ENCODE data around the gene PPP1R14D.

PPP1R14D gene

DNA sequence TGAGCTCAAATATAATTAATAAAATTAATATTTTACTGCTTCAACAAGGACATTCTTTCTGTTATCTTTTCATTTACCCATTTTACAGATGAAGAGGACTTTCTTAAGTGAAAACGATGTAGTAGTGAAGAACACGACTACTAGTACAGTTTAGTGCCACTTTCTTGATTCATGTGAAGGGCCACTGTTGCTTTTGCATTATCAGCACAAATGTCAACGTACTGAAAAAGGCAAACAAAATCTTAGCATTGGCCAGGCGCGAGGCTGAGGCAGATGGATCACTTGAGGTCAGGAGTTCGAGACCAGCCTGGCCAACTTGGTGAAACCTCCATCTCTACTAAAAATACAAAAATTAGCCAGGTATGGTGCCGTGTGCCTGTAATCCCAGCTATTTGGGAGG, 9.5 kb downstream of the PPP1R14D start:
- DNase-seq (ENCODE audit: low spot score), result no peak

DNA sequence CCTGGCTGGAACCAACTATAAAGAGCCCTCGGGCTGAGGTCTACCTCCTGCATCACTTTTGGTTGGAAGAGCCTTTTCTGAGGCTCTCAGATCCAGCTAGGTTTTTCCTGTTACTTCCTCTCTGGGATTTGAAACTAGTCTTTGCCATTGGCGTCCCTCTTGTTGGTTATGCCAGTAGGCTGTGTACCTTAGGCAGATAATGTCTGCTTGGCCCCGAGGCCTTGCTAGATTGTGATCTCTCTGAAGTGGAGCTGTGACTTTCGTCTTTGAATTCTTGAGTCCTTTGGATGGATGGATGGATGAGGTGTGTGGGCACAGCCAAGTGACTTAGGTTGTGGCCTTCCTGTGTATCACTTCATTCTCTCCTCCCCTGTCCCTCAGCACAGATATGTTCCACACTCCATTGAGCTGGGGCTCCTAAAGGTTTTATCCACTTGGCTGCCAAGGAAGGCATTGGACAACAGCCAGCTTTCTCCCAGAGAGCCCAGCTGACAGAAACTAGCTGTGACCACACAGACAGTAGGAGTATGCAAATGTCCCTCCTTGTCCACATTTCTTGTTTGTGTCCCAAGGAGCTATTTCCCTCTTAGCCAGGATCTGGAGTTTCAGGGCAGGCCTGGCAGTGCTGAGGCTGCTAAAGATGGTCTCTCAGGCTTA, 13.3 kb downstream of the PPP1R14D start:
- no peak for DNase-seq (ENCODE audit: low spot score)

- no peak for DNase-seq (ENCODE audit: low spot score)
Measured at GRCh38 chr15:40812721-40813425, 15.6 kb downstream of the PPP1R14D start.

DNA sequence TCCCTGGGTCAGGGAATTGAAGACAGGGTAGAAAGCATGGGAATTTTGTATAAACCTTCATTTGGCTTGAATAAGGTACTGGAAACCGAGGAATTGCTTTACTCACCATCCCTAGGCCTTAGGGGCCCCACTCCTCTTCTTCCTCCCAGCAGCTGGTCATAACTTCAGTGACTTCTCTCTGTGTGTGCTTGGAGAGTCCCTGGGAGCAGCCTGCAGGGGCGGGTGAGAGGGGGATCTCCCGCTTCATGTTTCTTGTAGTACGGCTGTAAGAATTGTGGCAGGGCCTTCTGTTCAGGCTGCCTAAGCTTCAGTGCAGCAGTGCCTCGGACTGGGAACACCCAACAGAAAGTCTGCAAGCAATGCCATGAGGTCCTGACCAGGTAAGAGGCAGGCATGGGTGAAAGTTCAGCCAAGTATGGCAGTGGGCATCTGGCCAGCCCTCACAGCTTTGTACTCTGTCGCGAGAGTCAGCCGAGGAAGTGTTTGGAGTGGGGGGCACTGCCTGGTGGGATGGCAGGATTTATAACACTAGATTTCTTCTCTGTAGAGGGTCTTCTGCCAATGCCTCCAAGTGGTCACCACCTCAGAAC, 19.6 kb downstream of the PPP1R14D start:
- no peak for DNase-seq (ENCODE audit: low spot score)

DNA sequence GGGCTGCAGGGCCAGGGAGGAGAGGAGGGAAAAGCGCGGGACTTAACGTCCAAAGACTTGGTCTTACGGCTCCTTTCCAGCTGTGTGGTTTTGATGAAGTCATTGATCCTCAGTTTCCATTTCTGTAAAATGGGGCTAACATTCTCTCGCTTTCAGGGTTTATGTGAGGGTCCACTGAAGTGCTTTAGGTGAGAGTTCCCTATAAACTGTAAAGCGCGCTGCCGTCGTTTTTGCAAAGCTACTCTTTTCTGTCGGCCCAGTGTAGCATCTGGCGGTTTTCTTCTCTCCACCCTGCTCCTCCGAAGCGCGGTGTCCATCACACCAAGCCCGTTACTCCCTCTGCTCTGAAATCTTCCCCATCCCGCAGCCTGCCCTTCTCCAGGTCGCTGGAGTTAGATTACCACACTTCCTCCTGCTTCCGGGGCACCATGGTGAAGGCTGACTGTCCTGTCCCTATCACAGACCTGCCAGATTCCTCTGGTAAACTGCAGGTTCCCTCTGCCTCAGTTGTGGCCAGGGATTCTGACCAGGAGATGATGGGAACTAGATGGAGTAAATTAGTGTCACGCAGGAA, 20.5 kb downstream of the PPP1R14D start:
- no peak for DNase-seq (ENCODE audit: low spot score)

DNA sequence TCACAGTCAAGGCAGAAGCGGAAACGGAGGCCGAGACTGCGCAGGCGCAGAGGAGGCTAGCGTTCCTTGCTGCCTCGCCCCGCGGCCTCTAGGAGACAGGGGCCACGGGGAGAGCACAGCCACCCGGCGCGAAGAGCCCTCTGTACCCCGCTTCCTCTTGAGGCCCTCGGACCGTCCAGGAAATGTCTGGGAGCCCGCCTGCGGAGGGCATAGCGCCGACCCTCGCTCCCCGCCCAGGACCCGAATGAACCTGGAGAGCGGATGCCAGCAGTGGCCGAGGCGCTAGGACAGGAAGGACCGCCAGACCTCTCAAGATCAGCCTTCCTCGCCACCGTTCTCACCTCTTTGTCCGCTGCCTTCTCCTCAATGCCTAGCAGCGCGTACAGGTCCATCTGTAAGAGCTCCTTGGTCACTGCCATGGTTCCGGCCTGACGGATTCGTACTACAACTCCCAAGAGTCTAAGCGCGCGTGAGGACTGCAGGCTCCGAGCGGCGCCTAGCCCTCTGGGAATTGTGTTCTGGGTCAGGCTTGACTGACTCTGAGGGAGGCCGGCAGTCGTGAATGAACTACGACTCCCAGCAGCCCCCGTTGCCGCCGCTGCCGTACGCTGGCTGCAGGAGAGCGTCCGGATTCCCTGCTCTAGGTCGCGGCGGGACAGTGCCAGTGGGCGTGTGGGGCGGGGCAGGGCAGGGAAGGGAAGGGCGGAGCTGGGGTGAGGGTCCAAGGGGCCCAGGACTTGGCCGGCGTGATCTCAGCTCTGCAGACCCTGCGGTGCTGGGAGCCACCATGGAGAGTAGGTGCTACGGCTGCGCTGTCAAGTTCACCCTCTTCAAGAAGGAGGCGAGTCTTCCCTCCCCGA, 21.2 kb downstream of the PPP1R14D start, which contains the start of the genes DNAJC17 and ZFYVE19:
Gene DNAJC17 (minus strand): TSS at position 446 of the 860 bp plus-strand sequence. CDS start 27 bp downstream, at position 419.
Gene ZFYVE19 (plus strand): TSS at position 62 of the 860 bp plus-strand sequence. CDS start 501 bp downstream, at position 563.
- peak; percentile 98 for DNase-seq (ENCODE audit: low spot score)

- DNase-seq (ENCODE audit: low spot score), result no peak
Measured at GRCh38 chr15:40806672-40807027, 21.9 kb downstream of the PPP1R14D start.

DNA sequence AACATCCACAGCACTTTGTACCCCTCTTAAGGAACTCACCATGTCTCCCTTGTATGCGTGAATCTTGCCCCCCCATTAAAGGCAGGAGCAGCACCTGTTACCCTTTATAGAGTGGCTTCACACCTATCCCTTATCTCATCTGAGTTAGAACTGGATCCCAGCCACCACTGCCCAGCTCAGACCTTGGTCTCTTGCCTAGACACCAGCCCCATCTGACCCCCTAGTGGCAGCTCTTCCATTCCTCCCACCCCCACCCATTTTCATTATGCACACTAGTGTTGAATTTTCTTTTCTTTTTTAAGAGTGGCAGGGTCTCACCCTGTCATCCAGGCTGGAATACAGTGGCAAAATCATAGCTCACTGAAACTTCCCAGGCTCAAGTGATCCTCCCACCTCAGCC, 24.8 kb downstream of the PPP1R14D start:
- no peak for DNase-seq (ENCODE audit: low spot score)

- no peak for DNase-seq (ENCODE audit: low spot score)
Measured at GRCh38 chr15:40803076-40803475, 25.4 kb downstream of the PPP1R14D start.

DNA sequence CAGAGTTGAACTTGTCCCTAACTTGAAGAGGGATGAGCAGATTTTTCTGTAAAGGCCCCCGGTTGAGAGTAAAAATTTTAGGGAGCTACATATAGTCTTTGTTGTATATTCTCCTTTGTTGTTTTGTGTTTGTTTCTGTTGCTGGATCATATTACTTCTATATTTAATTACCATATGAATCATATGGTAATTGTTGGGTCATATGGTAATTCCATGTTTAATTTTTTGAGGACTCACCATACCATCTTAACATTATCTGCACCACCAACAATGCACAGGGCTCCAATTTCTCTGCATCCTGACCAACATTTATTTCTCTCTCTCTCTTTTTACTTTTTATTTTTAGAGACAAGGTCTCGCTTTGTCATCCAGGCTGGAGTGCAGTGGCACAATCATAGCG, 29.0 kb downstream of the PPP1R14D start:
- DNase-seq (ENCODE audit: low spot score), result no peak

GRCh38 chr15:40796512-40796911, 32.0 kb downstream of the PPP1R14D start:
- no peak for DNase-seq (ENCODE audit: low spot score)

GRCh38 chr15:40796041-40796440, 32.5 kb downstream of the PPP1R14D start:
- no peak for DNase-seq (ENCODE audit: low spot score)

DNA sequence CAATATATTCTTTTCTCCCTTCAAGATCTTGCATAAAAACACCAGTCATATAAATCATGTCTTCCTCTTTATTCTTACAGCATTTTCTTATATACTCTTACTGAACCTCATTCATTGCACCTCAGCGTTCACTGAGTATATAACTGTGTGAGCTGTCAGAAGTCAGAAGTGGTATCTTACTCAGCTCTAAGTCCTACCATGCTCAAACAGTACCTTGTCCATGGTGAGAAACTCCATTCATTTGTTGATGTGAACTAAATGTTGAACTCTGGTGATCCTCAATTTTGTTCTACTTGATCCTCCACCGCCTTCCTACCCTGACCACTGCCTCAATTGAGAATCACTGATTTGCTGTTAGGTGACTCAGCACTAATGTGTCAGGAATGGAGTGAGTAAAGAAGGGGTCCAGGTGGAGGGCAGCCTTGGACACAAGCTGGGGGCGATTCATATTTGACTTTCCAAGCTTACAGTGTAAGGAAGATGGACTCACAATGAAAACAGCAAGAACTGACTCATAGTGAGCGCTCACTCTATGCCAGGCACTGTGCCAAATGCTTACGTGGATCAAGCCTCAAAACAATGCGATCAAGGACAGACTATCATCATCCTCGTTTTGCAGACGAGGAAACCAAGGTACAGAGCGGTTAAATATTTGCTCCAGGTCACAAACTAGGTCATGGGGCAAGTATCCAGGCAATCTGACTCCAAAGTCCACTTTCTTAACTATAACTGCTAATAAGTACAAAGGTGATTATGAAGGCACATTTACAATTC, 35.1 kb downstream of the PPP1R14D start:
- peak; percentile 69 for DNase-seq (ENCODE audit: low spot score)

DNA sequence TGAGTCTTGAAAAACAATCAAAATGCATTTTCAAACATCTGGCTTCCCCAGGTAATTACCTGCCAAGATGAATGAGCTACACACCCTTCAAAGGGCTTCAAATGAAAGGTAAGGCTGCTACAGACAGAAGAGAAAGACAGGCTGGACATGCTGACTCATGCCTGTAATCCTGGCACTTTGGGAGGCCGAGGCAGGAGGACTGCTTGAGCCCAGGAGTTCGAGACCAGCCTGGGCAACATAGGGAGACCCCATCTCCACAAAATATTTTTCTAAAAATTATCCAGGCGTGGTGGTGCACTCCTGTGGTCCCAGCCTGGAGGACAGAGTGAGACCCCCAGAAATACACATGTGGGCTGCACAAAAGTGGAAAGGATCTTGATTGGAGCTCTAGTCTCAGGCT, 36.1 kb downstream of the PPP1R14D start:
- no peak for DNase-seq (ENCODE audit: low spot score)

DNA sequence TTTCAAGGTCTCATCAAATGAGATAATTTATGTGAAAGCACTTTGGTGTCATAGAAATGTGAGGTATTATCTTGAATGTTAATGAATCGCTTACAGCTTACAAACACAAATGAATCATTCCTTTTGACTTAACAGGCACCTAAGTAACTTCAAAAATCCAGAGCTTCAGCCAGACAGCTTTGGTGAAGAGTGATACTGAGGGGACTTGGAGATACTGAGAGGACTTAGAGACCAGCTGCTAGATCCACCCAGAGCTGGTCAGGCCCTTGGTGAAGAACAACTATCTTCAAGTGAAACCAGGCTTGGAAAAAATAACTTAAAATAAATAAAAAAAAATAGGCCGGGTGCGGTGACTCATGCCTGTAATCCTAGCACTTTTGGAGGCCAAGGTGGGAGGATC, 37.8 kb downstream of the PPP1R14D start:
- no peak for DNase-seq (ENCODE audit: low spot score)

GRCh38 chr15:40789999-40790398, 38.5 kb downstream of the PPP1R14D start:
- DNase-seq (ENCODE audit: low spot score), result no peak

DNA sequence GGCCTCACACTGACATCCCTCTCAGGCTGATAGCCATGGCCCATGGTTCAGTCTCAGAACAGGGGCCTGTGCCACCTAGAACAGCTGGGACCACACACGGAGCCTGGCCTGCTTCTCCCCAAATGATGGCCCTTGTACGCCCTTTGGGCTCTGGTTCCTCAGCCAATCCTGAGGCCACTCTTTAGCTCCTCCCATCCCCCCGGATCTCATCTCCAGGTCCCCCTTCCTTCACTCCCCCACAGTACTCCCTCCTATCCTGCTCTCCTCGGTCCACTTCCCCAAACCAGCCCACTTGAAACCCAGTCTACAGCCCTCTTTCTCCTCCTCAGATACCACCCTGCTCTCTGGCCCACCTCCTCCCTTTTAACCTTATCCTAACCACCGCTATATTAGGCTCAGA, 39.4 kb downstream of the PPP1R14D start:
- no peak for DNase-seq (ENCODE audit: low spot score)

GRCh38 chr15:40787991-40788390, 40.5 kb downstream of the PPP1R14D start:
- DNase-seq (ENCODE audit: low spot score), result no peak

DNA sequence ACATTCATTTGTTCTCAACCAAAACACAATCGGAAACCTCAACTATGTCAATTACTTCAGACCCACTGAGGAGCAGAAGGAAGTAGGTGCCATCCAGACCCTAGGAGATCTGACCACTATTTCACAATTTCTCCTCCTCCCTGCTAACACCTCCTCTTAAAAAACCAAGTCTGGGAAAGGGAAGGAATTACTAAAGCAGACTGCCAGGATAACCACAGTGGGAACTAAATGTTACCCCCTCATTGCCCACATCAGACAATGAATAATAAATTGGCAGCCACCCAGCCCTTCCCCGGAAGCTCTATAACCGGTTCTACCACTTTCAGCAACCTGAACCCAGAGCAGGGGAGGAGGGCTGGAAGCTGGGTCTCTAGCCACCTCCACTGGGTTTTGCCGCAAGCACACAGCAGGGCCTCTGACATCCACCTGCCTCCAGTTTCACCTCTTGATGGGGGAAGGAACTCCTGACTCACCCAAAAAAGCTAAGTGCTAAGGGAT, 41.1 kb downstream of the PPP1R14D start:
- DNase-seq (ENCODE audit: low spot score), result no peak

- no peak for DNase-seq (ENCODE audit: low spot score)
Measured at GRCh38 chr15:40785814-40786213, 42.7 kb downstream of the PPP1R14D start.

DNA sequence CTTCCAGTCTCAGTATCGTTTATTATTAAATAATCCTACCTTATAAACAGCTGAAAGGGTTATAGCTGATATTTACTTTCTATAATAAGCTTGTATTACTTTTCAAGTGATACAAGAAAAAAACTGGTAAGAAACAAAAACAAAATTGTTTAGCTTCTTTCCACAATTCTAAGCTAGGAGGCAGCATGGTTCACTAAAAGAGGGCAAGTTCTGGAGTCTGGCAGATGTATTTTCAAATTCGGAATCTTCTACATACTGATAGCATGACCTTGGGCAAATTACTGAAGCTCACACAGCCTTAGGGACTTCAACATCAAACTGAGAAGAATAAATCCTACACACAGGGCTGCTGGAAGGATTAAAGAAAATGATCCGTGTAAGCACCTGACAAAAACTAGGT, 43.3 kb downstream of the PPP1R14D start:
- no peak for DNase-seq (ENCODE audit: low spot score)

All from activated CD4-positive, alpha-beta T cell treated with anti-CD3 and anti-CD28 coated beads, Interleukin-2, Interleukin-4, amounts not matched to agents 100 ng/mL and 50 ng/mL, durations not matched to agents 16 hours and 8 hours (primary cell).